Measurements from ENCODE around the gene KCNK5.
A peak's percentile ranks its signal among the peaks of the same experiment; 100 is the strongest.

KCNK5 gene

GRCh38 chr6:39200498-39201020, 28.7 kb downstream of the KCNK5 start:
- no peak overlapping the region for H3K4me3 ChIP-seq (ENCODE audit: low read depth, low read length)
- DNase-seq (ENCODE audit: low read depth): peak; percentile 53

GRCh38 chr6:39199976-39200375, 29.3 kb downstream of the KCNK5 start:
- DNase-seq (ENCODE audit: low read depth): no peak
- no peak for TF ChIP-seq CTCF (IDR thresholded peaks at IDR 0.05; ENCODE audit: control insufficient read depth, extremely low read depth, insufficient read depth)
- H3K4me3 ChIP-seq (ENCODE audit: low read depth, low read length): no peak overlapping the region

More at GRCh38 chr6:39200498-39201020, 28.7 kb downstream of the KCNK5 start:
- TF ChIP-seq CTCF (IDR thresholded peaks at IDR 0.05; ENCODE audit: control insufficient read depth, extremely low read depth, insufficient read depth): no peak

- no peak for TF ChIP-seq CTCF (IDR thresholded peaks at IDR 0.05; ENCODE audit: control insufficient read depth, extremely low read depth, insufficient read depth)
- no peak overlapping the region for H3K4me3 ChIP-seq (ENCODE audit: low read depth, low read length)
- DNase-seq (ENCODE audit: low read depth): no peak
Observed at GRCh38 chr6:39199231-39199940, 29.9 kb downstream of the KCNK5 start.

GRCh38 chr6:39198528-39198927, 30.7 kb downstream of the KCNK5 start:
- no peak for DNase-seq (ENCODE audit: low read depth)
- TF ChIP-seq CTCF (IDR thresholded peaks at IDR 0.05; ENCODE audit: control insufficient read depth, extremely low read depth, insufficient read depth): no peak
- no peak overlapping the region for H3K4me3 ChIP-seq (ENCODE audit: low read depth, low read length)

- TF ChIP-seq CTCF (IDR thresholded peaks at IDR 0.05; ENCODE audit: control insufficient read depth, extremely low read depth, insufficient read depth): no peak
- H3K4me3 ChIP-seq (ENCODE audit: low read depth, low read length): no peak overlapping the region
- no peak for DNase-seq (ENCODE audit: low read depth)
Observed at GRCh38 chr6:39197922-39198500, 31.3 kb downstream of the KCNK5 start.

GRCh38 chr6:39197521-39197920, 31.8 kb downstream of the KCNK5 start:
- DNase-seq (ENCODE audit: low read depth): peak; percentile 19
- H3K4me3 ChIP-seq (ENCODE audit: low read depth, low read length): no peak overlapping the region
- TF ChIP-seq CTCF (IDR thresholded peaks at IDR 0.05; ENCODE audit: control insufficient read depth, extremely low read depth, insufficient read depth): no peak

Data from LNCaP clone FGC (cell line).